Transverse colon (tissue), 4 donors: ENCODE results near the gene RASL10A.

ENCODE experiments used
- EP300 ChIP-seq: sonication (generic); formaldehyde crosslinking; IDR thresholded peaks from one replicate; pipeline ENCODE4 v1.6.1; 2017; ENCODE audit warnings: antibody characterized with exemption, low read depth
- POLR2A ChIP-seq: fragments of 450-650 bp; IDR thresholded peaks from one replicate; pipeline ENCODE4 v1.6.1; 2016; ENCODE audit warnings: antibody characterized with exemption, mild to moderate bottlenecking, moderate library complexity
- POLR2AphosphoS5 ChIP-seq, 3 donors: sonication (generic); formaldehyde crosslinking; IDR thresholded peaks; one replicate each; pipeline ENCODE4 v1.6.1; 2016; ENCODE audit warnings: antibody characterized with exemption in 3 of 3
- TF ChIP-seq, protein P1 (sequence below), 5 experiments: fragments of 200-600 bp in 3 of 5; fragments of 450-650 bp in 2 of 5; sonication (generic) in 3 of 5; IDR thresholded peaks; 1 replicate in 2 of 5; 2 replicates in 3 of 5; pipeline ENCODE4 v1.5.1; 2016 to 2017; ENCODE audit warnings: antibody characterized with exemption in 5 of 5, inconsistent platforms in 3 of 5, mild to moderate bottlenecking in 2 of 5, moderate library complexity in 1 of 5

- TF ChIP-seq, protein P1, sequence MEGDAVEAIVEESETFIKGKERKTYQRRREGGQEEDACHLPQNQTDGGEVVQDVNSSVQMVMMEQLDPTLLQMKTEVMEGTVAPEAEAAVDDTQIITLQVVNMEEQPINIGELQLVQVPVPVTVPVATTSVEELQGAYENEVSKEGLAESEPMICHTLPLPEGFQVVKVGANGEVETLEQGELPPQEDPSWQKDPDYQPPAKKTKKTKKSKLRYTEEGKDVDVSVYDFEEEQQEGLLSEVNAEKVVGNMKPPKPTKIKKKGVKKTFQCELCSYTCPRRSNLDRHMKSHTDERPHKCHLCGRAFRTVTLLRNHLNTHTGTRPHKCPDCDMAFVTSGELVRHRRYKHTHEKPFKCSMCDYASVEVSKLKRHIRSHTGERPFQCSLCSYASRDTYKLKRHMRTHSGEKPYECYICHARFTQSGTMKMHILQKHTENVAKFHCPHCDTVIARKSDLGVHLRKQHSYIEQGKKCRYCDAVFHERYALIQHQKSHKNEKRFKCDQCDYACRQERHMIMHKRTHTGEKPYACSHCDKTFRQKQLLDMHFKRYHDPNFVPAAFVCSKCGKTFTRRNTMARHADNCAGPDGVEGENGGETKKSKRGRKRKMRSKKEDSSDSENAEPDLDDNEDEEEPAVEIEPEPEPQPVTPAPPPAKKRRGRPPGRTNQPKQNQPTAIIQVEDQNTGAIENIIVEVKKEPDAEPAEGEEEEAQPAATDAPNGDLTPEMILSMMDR (IDR thresholded peaks at IDR 0.05), result no peak
- TF ChIP-seq POLR2A, result no peak
- TF ChIP-seq EP300, result no peak
- TF ChIP-seq POLR2AphosphoS5 (IDR thresholded peaks at IDR 0.05), result no peak
Measured at GRCh38 chr22:29298641-29299040, 16.9 kb downstream of the RASL10A start.
